ENCODE data around the gene SLC24A3.

SLC24A3 gene

DNA sequence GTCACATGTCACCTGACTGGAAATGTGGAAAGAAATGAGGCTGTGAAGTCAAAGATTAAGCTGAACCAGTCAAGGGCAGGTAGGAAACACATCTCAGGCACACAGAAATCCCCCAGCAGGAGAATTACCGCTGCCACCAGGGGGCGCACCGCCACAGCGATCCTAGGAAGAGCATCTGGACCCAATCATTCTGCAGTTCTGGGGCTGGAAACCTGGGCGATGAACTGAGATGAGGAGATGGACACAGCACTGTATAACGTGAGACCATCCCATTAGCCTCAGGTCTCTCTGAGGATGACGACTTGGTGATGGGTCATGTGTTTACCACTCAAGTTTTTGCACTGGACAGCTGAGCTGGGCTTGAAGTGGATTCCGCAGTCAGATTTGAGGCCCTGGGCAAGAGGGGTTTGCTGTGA is 6.5 kb upstream of the SLC24A3 start:
- ATAC-seq = peak; percentile 95
- TF ChIP-seq BACH2 (CRISPR knock-in tag; IDR thresholded peaks at IDR 0.05; ENCODE audit: borderline replicate concordance) = no peak
- no peak for TF ChIP-seq ESRRG (CRISPR knock-in tag; IDR thresholded peaks at IDR 0.05)
- no peak for TF ChIP-seq CSDC2 (CRISPR knock-in tag; IDR thresholded peaks at IDR 0.05)
- TF ChIP-seq TOX (CRISPR knock-in tag; IDR thresholded peaks at IDR 0.05; ENCODE audit: borderline replicate concordance) = no peak
- TF ChIP-seq OSR1 (CRISPR knock-in tag; IDR thresholded peaks at IDR 0.05) = no peak
- TF ChIP-seq, protein P1, sequence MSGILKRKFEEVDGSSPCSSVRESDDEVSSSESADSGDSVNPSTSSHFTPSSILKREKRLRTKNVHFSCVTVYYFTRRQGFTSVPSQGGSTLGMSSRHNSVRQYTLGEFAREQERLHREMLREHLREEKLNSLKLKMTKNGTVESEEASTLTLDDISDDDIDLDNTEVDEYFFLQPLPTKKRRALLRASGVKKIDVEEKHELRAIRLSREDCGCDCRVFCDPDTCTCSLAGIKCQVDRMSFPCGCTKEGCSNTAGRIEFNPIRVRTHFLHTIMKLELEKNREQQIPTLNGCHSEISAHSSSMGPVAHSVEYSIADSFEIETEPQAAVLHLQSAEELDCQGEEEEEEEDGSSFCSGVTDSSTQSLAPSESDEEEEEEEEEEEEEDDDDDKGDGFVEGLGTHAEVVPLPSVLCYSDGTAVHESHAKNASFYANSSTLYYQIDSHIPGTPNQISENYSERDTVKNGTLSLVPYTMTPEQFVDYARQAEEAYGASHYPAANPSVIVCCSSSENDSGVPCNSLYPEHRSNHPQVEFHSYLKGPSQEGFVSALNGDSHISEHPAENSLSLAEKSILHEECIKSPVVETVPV (CRISPR knock-in tag; IDR thresholded peaks at IDR 0.05) = no peak
- no peak for TF ChIP-seq ISL1 (CRISPR knock-in tag; IDR thresholded peaks at IDR 0.05)
- TF ChIP-seq, protein P2, sequence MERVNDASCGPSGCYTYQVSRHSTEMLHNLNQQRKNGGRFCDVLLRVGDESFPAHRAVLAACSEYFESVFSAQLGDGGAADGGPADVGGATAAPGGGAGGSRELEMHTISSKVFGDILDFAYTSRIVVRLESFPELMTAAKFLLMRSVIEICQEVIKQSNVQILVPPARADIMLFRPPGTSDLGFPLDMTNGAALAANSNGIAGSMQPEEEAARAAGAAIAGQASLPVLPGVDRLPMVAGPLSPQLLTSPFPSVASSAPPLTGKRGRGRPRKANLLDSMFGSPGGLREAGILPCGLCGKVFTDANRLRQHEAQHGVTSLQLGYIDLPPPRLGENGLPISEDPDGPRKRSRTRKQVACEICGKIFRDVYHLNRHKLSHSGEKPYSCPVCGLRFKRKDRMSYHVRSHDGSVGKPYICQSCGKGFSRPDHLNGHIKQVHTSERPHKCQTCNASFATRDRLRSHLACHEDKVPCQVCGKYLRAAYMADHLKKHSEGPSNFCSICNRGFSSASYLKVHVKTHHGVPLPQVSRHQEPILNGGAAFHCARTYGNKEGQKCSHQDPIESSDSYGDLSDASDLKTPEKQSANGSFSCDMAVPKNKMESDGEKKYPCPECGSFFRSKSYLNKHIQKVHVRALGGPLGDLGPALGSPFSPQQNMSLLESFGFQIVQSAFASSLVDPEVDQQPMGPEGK (CRISPR knock-in tag; IDR thresholded peaks at IDR 0.05; ENCODE audit: borderline replicate concordance) = no peak
- TF ChIP-seq RARB (CRISPR knock-in tag; IDR thresholded peaks at IDR 0.05) = no peak
- TF ChIP-seq ZNF8 (CRISPR knock-in tag; IDR thresholded peaks at IDR 0.05) = no peak
- TF ChIP-seq ZNF565 (CRISPR knock-in tag; conservative IDR thresholded peaks at IDR 0.05; ENCODE audit: low read depth) = no peak
- TF ChIP-seq PPARA (CRISPR knock-in tag; IDR thresholded peaks at IDR 0.05; ENCODE audit: borderline replicate concordance) = no peak
- TF ChIP-seq ZFP30 (CRISPR knock-in tag; IDR thresholded peaks at IDR 0.05) = no peak
- no peak for TF ChIP-seq ARNTL (CRISPR knock-in tag; IDR thresholded peaks at IDR 0.05; ENCODE audit: borderline replicate concordance, low read depth)

DNA sequence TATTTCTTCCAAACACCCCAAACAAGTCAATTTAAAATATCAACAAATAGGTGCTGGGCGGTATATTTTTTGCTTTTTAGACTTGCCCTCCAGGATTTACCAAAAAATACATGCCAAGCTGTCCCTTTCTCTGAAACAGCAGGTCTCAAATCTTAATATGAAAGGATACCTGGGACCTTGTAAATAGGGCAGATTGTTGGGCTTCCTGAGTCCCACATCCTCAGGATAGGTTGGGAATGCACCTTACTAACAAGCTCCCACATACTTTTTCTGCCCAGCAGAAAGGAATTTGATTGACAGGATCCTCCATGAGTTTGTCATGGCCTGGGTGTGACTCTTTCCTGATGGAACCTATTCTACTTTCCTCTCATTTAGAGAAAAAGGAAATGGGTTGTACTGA is 4.9 kb upstream of the SLC24A3 start:
- TF ChIP-seq, protein P3, sequence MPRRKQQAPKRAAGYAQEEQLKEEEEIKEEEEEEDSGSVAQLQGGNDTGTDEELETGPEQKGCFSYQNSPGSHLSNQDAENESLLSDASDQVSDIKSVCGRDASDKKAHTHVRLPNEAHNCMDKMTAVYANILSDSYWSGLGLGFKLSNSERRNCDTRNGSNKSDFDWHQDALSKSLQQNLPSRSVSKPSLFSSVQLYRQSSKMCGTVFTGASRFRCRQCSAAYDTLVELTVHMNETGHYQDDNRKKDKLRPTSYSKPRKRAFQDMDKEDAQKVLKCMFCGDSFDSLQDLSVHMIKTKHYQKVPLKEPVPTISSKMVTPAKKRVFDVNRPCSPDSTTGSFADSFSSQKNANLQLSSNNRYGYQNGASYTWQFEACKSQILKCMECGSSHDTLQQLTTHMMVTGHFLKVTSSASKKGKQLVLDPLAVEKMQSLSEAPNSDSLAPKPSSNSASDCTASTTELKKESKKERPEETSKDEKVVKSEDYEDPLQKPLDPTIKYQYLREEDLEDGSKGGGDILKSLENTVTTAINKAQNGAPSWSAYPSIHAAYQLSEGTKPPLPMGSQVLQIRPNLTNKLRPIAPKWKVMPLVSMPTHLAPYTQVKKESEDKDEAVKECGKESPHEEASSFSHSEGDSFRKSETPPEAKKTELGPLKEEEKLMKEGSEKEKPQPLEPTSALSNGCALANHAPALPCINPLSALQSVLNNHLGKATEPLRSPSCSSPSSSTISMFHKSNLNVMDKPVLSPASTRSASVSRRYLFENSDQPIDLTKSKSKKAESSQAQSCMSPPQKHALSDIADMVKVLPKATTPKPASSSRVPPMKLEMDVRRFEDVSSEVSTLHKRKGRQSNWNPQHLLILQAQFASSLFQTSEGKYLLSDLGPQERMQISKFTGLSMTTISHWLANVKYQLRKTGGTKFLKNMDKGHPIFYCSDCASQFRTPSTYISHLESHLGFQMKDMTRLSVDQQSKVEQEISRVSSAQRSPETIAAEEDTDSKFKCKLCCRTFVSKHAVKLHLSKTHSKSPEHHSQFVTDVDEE (CRISPR knock-in tag; IDR thresholded peaks at IDR 0.05) = no peak
- no peak for TF ChIP-seq ARNTL (CRISPR knock-in tag; IDR thresholded peaks at IDR 0.05; ENCODE audit: borderline replicate concordance, low read depth)
- TF ChIP-seq SNAI2 (CRISPR knock-in tag; IDR thresholded peaks at IDR 0.05) = no peak
- TF ChIP-seq POU6F1 (CRISPR knock-in tag; IDR thresholded peaks at IDR 0.05; ENCODE audit: borderline replicate concordance, low read depth) = no peak
- TF ChIP-seq ZFP3 (CRISPR knock-in tag; IDR thresholded peaks at IDR 0.05) = no peak
- no peak for TF ChIP-seq ZNF70 (CRISPR knock-in tag; IDR thresholded peaks at IDR 0.05)
- TF ChIP-seq, protein P1 (CRISPR knock-in tag; IDR thresholded peaks at IDR 0.05) = no peak
- no peak for TF ChIP-seq ZNF565 (CRISPR knock-in tag; conservative IDR thresholded peaks at IDR 0.05; ENCODE audit: low read depth)
- no peak for TF ChIP-seq PPARA (CRISPR knock-in tag; IDR thresholded peaks at IDR 0.05; ENCODE audit: borderline replicate concordance)
- TF ChIP-seq TOX (CRISPR knock-in tag; IDR thresholded peaks at IDR 0.05; ENCODE audit: borderline replicate concordance) = no peak
- TF ChIP-seq ZNF8 (CRISPR knock-in tag; IDR thresholded peaks at IDR 0.05) = no peak
- TF ChIP-seq CSDC2 (CRISPR knock-in tag; IDR thresholded peaks at IDR 0.05) = no peak
- TF ChIP-seq BACH2 (CRISPR knock-in tag; IDR thresholded peaks at IDR 0.05; ENCODE audit: borderline replicate concordance) = no peak
- no peak for TF ChIP-seq OSR1 (CRISPR knock-in tag; IDR thresholded peaks at IDR 0.05)
- TF ChIP-seq, protein P2 (CRISPR knock-in tag; IDR thresholded peaks at IDR 0.05; ENCODE audit: borderline replicate concordance) = no peak
- no peak for TF ChIP-seq CREB5 (CRISPR knock-in tag; IDR thresholded peaks at IDR 0.05; ENCODE audit: low read depth)
- no peak for ATAC-seq
